Inflammatory macrophage (primary cell): ENCODE data around the gene TP53.
"Not testable (repeated sequence)": the region's sequence is repeated elsewhere in the genome, so short reads cannot be mapped to it uniquely, and the experiment has no call there.

Source experiments
- DNase-seq, 2 donors: peaks; one replicate each; pipeline ENCODE4 v3.0.0-alpha.2; 2020 to 2022

Gene TP53

DNA sequence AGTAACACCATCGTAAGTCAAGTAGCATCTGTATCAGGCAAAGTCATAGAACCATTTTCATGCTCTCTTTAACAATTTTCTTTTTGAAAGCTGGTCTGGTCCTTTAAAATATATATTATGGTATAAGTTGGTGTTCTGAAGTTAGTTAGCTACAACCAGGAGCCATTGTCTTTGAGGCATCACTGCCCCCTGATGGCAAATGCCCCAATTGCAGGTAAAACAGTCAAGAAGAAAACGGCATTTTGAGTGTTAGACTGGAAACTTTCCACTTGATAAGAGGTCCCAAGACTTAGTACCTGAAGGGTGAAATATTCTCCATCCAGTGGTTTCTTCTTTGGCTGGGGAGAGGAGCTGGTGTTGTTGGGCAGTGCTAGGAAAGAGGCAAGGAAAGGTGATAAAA lies 14.1 kb downstream of the TP53 start:
- peak; percentile 70 to 71 for DNase-seq

DNA sequence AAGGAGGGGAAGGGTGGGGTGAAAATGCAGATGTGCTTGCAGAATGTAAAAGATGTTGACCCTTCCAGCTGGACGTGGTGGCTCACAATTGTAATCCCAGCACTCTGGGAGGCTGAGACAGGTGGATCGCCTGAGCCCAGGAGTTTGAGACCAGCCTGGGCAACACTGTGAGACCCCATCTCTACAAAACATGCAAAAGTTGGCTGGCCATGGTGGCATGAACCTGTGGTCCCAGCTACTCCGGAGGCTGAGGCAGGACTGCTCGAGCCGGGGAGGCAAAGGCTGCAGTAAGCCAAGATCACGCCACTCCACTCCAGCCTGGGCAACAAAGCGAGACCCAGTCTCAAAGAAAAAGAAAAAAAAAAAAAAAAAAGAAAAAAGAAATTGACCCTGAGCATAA lies 18.8 kb downstream of the TP53 start:
- no peak for DNase-seq

DNA sequence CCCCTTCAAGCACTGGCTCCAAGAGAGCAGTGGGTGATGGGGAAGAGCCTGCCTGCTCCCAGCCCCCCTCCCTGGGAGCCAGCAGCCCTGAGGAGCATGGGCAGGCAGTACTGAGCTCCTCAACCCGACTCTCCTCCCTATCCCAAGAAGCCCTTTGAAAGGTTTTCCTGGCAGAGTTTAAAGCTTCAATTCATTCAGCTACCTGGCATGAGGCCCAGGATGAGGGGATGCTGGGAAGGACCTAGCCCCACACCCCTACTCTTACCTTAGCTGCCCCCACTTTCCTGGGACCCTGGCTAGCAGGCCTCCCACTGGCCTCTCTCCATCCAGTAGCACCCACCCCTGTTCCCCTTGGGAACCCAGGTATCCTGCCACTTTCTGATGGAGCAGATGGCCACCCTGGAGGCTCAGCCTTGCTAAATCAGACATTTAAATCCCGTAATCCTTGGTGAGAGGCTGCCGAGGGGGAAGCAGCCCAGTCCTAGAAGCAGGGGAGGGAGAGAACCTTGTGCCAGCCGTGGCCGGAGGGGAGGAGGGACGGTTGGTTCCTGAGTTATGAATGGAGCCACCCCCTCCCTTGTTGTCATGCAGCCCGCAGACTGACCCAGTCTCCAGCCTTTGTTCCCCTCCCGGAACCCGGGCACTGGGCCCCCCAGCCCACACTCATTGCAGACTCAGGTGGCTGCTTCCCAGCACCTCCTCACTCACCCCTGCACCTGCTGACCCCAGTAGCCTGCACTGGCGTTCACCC lies 19.5 kb downstream of the TP53 start:
- no peak for DNase-seq

DNA sequence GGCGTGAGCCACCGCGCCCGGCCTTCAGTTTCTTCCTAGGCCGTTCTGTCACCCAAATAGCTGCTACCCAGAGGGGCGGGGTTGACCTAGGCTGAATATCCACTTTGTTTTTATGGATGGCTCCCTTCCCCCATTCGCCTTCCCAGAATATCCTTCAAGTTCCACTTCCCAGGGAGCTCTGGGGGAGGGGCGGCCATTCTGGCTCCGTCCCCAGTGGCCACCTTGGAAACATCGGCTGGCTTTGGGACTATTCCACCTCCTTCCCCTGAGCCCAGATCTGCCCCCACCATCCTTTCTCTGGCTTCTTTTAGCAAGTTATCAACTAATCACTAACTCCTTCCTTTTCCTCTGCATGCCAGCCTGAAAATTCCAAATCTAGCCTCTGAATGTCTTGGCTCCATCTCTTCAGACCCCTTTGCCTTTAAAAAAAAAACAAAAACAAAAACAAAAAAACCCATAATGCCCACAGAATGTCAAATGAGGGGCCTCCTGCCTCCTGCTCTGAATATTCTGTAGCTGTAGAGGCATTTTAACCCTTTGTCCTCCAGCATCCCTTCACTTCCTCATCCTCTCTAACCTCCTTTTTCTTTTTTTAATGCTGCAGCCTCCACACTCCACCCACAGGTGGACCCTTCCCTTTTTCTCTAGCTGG lies 30.2 kb downstream of the TP53 start:
- DNase-seq = peak in 1 of 2 donors; percentile 21

DNA sequence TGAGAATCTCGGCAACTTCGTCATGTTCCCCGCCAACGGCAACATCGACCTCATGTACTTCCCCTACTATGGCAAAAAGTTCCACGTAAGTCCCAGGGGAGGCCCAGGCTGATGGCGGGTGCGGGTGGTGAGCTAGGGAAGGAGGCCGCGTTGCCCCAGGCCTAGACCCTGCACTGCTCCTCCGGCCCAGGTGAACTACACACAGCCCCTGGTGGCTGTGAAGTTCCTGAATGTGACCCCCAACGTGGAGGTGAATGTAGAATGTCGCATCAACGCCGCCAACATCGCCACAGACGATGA lies 31.8 kb downstream of the TP53 start:
- peak in 1 of 2 donors; percentile 27 for DNase-seq

DNA sequence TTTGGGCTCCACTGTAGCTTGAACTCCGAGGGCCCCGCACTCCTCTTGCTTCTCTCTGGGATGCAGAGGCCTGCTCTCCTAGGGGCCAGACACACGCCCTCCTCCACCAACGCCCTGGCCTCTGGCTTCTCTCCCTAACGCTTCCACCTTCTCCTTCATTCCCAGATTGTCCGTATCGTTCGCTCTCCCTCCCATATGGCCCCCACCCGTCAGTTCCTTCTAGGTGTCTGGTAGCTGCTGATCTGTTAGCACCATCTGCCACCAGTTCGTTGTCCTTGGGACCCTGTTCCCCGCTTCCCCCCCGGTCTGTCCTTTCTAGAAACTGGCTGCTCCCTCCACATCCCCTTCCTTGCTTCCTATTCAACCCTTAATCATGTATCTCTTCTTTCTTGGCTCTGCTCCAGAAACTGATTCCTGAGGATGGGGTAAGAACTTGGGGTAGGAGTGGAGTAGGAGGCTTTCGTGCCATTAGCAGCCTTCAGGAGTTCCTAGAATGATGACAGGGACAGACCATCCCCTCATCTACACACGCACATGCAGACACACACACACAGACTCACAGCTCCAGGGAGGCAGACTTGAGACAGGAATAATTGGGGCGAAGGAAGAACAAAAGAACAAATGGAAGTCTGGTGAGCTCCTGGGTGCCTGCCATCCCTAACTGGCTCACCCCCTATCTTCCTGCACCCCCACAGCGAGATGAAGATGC lies 32.3 kb downstream of the TP53 start:
- peak in 1 of 2 donors; percentile 62 for DNase-seq

DNA sequence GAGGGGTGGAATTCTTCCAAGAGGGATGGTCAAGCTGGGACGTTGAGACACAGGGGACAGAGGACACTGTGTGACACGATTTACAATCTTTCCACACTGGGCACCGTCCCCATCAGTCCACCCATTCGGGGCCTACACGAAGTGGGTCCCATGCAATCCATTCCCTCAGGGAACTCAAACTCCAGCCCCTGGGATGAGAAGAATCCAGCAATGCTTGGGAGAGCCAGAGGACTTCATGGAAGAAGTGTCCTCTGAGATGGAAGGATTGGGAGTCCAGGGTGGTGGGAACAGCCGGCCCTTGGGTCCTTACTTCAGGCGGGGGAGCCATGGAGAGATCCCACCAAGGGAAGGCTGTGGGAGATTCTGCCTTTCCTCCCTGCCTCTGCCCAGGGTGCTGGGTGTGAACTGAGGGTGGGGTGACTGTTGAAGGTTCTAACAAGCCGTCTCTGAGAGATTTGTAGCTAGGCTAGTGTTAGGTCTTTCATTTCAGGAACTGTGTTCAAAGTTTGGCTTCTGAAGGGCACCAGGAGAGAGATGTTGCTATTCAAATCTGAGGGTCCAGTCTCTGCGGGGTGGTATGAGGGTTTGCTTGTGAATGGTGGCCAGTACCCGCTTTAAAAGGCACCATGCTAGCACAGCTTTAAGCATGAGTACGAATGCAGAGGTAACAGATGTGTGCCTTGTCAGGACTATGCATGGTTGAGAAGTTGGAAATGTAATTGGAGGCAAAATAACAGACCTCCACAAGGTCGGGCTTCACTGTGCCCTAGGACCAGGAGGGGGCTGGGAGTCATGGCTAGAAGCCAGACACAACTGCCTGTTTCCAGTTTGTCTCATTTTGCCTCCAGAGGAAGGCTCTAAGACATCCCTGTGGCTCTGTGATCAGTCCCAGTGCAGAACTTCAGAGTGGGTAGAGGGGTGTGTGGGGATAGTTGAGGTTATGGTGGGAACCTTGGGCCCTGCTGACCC lies 34.6 kb downstream of the TP53 start:
- no peak for DNase-seq

DNA sequence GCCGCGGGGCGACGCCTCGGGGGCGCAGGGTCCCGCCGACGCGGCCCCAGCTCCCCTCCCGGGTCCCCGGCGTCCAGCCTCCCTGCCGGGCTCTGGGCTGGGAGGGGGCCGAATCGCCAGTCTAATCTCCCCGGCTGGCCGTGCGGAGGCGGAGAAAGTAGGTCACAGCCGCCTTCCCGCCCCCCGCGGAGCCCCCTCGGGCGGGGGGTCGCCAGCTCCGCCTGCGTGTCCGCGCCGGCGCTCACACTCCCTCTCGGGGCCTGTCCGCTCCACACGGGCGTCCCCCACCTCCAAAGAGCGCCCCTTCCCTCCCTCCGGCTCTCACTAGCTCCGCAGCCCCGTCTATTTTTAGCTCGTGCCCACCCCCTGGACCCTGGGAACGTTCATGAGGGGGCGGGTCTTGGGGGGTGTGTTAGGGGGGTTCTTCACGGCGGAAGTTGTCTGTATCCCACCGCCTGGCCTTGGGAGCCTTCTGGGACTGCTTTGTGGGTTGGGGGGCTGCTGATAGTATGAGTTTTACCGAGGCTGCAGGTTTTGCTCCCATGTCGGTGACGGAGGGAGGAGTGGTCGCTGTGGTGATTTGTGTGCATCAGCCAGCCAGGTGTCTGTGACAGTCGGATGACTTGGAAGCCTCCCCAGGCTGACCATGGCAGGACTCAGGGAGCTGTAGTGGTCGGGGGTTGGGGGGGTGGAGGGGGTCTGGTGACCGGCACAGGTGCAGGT lies 35.5 kb downstream of the TP53 start:
- DNase-seq = no peak

DNA sequence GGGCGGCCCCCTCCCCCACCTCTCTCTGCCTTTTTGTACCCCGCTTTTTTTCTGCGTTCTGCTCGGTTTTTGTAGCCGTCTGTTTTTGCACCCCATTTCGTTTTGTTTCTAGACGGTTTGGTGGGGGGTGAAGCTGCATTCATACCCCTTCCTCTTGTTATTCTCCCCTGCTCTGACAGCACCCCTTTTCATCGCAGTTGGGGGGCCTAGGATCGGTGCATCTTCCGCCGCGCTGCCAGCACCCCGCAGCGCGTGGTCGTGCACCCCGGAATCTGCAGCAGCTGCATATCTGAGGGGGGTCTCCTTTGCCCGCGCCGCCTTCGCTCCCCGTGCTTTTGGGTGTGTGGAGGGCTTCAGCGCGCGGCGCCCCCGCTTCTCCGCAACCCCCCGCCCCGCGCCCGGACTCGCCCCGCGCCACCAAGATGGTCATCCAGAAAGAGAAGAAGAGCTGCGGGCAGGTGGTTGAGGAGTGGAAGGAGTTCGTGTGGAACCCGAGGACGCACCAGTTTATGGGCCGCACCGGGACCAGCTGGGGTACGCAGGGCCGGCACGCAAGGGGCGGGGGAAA lies 36.1 kb downstream of the TP53 start:
- DNase-seq = no peak

DNA sequence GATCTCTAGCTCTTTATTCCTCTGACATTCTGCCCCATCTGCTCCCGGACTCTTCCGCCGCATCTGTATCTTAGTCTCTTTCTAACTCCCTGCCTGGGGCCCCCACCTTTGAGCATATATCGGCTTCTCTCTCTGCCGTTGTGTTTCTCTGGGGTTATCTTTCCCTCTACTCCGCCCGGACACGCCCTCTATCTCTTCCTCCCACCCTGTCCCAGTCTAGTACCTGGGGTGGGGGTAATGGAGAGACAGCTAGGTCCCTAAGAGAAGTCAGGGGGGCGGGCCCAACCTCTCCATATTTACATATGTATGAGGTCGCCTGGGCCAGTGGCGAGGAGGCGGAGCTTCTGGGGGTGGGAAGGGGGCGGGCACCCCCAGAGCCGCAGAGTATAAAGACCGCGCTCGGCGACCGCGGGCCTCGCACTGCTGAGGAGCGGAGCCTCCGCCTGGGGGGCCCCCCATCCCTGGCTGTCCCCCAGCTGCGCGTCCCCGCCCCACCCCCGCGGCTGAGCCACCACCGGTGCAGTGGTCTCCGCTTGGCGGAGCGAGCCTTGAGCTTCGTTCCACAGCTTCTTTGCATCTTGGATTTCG lies 36.7 kb downstream of the TP53 start, which contains the start of gene ATP1B2:
ATP1B2 (plus strand) TSS at position 418 of the 588 bp plus-strand sequence. CDS start 593 bp downstream, outside the sequence.
- DNase-seq = peak; percentile 39 to 72

DNA sequence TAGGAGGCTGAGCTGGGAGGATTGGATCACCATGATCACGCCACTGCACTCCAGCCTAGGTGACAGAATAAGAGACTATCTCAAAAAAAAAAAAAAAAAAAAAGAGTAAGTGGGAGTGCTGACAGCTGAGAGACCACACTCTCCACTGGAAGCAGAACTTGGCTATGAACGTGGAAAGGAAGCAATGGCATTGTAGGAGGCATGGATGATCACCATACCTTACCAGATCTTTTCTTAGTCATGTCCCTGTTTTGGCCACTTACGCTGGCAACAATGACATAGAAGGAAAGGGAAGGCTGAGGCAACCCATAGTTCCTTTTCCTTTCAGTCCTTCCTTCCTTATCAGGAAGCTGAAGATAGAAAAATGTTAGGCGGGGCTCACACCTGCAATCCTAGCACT lies 40.3 kb downstream of the TP53 start:
- DNase-seq = peak; percentile 78 to 83

DNA sequence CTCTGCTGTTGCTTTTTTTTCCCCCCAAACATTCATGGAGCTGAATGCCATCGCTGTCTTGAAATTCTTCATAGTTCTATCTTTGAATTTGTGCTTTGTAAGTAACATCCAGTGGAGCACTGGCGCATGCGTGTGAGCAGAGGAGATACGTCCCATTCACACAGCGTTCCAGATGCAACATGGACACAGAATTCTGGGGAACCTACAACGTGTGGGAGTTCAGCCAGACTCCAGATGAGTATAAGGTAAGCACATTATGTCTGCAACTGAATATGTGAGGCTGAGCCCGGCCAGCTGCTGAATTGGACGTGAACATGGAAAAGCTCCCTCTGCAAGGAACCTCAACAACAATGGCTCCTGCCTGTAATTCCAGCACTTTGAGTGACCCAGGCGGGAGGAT lies 40.8 kb downstream of the TP53 start:
- no peak for DNase-seq

DNA sequence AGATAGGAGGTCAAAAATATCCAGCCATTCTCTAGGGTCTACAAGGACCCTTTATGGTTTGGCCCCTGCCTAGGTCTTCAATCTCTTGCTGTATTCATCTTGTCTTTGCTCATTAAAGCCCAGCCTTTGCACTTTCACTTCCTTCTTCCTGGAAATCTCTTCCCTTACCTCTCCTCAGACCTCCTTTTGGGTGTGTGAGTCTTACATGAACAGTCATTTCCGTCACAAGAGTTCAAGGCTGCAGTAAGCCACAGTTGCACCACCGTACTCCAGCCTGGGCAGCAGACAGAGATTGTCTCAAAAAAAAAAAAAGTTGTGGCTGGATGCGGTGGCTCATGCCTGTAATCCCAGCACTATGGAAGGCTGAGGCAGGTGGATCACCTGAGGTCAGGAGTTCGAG lies 42.5 kb downstream of the TP53 start:
- peak; percentile 67 to 90 for DNase-seq

DNA sequence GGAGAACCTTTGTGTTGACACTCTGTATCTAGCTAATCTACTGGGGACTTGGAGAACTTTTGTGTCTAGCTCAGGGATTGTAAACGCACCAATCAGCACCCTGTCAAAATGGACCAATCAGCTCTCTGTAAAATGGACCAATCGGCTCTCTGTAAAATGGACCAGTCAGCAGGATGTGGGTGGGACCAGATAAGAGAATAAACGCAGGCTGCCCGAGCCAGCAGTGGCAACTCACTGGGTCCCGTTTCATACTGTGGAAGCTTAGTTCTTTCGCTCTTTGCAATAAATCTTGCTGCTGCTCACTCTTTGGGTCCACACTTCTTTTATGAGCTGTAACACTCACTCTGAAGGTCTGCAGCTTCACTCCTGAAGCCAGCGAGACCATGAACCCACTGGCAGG lies 45.7 kb downstream of the TP53 start:
- not testable (repeated sequence) for DNase-seq

DNA sequence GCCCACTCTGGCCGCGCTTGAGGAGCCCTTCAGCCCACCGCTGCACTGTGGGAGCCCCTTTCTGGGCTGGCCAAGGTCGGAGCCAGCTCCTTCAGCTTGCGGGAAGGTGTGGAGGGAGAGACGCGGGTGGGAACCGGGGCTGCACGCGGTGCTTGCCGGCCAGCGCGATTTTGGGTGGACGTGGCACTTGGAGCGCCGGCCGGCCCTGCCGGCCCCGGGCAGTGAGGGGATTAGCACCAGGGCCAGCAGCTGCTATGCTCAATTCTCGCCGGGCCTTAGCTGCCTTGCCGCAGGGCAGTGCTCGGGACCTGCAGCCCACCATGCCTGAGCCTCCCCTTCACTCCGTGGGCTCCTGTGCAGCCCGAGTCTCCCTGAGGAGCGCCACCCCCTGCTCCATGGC lies 46.5 kb downstream of the TP53 start:
- DNase-seq = no peak

DNA sequence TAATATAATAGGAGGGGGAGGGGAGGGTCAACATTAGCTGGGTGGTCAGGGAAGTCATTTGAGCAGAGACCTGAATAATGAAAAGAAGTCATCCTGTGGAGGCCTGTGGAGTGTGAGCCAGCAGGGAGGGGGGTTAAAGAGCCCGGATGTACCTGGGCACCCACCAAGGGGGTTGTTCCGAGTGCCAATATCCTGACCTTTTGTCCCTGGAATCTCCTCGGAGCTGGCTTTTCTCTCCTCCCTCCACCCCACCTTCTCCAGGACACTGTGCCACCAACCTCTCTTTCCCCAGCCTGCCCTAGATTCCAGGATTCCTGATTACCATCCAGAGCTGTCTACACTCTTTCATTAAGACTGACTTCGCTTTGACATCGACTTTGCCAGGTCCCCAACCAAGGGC lies 51.1 kb downstream of the TP53 start:
- no peak for DNase-seq

DNA sequence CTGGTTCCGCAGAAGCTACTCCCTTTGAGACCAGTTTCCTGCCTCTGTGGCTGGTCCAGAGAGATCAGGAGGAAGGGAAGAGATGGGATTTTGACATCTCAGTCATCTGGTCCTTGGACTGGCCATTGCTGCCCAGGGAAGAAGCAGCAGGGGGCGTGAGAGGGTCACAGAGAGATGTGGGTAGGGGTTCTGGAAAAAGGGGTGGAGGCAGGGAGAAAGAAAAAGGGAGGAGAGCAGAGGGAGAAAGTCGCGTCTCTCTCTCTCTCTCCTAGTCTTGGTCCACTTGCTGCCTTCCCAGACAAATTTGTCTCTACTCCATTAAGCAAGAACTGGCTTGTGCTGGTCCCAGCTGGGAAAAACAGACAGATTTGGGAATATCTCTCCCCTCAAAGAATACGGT lies 52.9 kb downstream of the TP53 start:
- peak; percentile 34 to 46 for DNase-seq

DNA sequence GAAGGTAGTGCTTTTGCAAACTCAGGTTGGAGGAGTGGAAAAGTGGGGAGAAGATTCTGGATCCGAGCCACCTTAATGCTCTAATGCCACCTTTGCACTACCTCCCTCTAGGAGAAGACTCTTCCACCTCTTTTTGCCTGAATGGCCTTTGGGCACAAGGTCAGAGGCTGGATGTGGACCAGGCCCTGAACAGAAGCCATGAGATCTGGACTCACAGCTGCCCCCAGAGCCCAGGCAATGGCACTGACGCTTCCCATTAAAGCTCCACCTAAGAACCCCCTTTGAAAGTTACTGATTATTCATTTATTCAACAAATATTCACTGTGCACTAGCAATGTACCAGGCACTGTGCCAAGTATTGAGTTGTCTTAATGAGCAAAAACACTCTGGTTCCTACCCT lies 54.2 kb downstream of the TP53 start:
- no peak for DNase-seq

DNA sequence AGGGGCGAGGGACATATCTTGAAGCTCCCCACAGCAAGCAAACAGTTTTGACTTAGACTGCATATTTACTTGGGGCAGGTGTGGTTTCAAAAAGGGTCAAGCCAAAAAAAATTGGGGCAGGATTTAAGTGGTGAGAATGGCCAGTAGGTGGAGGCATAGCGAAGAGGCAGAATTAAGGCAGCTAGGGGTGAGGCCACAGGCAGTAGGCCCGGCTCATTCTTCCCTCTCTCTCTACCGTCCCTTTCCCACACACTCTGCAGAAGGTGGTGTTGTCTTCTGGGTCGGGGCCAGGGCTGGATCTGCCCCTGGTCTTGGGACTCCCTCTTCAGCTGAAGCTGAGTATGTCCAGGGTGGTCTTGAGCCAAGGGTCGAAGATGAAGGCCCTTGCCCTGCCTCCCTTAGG lies 54.8 kb downstream of the TP53 start:
- DNase-seq = peak; percentile 69 to 73

DNA sequence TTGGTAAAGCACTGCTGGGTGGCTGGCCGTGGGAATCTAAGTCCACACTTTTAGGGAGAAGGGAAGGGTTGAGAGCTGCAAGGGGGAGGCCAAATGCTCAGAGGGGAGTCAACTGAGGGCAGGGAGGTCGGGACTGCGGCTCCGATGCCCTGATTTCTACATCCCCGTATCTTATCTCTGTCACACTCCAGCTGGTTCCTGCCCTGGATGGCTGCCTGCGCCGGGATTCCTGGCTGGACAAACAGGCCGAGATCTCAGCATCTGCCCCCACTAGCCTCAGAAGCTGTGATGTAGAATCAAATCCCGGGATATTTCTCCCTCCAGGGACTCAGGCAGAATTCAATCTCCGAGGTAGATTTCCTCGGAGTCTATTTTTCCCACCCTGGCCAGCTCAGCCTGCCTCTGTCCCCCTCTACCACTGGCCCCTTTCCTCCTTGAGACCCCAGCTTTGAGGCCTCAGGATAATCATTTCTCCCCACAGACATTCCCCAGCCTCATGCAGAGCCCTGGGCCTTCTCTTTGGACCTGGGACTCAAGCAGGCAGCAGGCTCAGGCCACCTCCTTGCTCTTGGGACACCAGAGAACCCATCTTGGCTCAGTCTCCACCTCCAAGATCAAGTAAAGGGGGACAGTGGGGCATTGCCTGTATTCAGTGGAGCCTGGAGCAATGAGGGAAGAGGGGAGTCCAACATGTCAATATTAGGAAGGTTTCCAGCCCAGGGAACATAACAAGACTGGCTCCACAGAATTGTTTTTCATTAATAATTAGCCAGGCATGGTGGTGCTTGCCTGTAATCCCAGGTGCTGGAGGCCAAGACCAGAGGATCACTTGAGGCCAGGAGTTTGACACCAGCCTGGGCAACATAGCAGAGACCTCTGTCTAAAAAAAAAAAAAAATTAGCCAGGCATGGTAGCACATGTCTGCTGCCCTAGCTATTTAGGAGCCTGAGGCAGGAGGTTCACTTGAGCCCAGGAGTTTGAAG lies 55.6 kb downstream of the TP53 start:
- DNase-seq = no peak
